ENCODE data around the gene POMT1. TPM values are rescaled to one million over a fixed set of nuclear protein-coding genes. Genes with fewer than 3 reads are reported as not detected.
"Not testable (repeated sequence)": the region's sequence is repeated elsewhere in the genome, so short reads cannot be mapped to it uniquely, and the experiment has no call there.

Gene POMT1
- total RNA-seq, 1 experiment from 2014 or later = 28.4 TPM

DNA sequence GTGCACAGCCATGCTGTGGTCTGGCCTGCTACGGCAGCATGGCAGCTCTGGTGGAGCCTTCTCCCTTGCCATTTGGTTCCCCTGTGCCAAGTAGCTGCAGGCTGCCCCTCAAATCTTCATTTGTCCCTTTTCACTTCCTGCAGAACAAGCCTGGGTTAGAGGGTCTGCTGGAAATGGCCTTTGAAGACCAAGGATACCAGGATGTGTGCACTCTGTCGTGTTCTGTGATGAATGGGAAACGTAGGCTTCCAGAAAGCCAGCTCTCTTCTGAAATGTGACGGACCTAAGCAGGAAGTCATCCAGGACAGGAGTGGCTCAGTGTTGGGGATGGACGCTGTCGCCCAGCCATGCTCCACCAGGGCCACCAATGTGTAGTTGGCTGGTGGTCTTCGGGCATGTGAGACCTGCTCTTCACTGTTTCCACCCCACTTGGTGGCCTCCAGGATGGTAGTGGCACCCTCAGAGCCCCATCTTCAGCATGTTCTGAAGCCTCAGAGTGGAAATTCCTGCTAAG is 3.4 kb upstream of the POMT1 start:
- no peak for DNase-seq (ENCODE audit: low read depth)

DNA sequence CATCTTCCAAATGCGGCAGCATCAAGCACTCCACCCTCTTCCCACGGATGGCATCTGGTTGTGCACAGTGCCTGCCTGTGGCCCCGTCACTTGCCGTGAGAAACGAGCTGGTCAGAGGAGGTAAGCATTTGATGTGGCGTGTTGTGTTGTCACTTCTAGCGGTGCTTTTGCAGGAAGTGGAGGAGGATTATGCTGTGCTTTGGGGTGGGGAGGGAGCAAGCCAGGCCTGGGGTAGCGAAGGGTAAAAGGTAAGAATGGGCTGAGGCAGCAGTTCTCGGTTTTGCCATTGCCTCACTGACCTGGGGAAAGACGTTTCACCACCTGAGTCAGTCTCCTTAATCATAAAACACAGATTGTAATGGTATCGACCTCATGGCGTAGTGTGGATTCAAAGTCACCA is 2.3 kb upstream of the POMT1 start:
- DNase-seq (ENCODE audit: low read depth) = peak; percentile 31

DNA sequence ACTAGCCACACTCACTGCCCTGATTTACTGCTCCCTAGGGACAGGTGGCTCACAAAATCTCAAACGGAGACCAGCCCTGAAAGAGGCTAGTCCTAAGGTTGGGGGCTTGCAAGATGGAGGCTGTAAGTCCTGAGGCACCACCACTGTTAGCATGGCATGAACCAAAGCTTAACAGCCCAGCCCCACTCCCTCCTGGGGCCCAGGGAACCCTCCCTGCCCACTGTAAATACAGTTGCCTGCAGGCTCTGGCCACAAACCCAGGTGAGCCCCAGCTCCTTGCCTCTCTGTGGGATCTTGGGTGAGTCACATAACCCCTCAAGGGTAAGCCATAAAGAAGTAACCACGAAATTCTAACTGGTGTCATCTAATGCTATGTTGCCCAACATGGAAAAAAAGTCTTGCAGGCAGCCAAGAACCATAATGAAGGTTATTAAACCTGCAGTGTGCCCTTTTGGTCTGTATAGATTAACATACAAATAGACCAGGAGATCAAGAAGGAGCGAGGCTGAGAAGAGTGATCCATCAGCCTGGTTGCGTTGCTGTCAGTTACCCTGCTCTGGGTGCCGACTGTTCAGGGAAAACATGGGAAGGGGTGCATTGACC is 1.7 kb upstream of the POMT1 start:
- peak; percentile 98 for DNase-seq (ENCODE audit: low read depth)

DNA sequence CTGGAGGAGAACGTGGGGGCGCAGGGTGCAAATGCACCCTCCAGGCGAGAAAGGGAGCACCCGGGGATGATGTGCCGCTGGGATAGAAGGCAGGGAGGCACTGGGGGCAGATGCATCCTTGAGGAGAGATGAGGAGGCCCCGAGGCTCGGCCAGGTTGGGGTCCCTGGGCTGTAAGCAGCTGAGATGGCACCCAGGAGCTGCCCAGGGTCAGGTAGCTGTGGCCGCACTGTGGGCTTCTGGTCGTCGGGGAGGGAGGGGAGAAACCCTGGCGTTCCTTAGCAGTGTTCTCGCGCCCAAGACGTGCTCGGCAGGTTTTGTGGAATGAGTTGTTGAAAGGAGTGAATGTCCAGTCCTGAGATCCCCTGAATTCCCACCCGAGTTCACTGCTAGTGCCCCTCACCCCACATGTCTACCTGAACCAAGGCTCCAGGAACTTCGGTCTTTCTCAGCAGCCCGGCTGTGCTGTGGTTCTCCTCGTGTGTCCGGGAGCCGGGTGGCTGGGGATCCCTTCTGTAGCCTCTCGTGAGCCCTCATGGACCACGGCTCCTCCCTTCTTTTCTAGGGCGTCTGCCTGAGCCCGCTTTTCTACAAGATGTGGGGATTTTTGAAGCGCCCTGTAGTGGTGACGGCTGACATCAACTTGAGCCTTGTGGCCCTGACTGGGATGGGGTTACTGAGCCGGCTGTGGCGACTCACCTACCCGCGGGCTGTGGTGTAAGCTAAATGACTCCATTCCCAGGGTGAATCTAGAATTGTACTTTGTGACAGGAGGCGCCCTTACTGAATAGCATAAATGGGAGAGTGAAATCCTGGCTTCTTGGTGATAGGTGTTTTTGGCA is 1.1 kb downstream of the POMT1 start:
- DNase-seq (ENCODE audit: low read depth) = peak; percentile 77

- no peak for DNase-seq (ENCODE audit: low read depth)
Observed at GRCh38 chr9:131505012-131505411, 2.3 kb downstream of the POMT1 start.

DNA sequence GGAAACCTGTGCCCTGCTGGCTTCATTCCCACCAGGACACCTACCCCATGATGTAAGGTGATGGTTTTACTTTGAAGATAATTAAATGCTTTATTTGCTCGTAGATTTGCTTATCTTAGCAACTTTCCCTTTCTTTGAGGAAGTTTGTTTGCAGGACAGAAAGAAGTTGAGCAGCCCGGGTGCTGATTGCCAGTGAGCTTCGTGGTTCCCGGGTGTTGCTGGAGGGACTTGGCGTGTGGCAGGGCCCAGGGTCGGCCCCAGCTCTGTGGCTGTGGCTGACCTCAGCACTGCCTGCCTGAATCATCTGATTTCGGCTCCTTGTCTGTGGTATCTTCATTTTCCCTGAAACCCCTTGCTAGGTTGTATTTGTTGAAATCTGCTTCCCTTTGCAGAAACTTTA is 8.7 kb downstream of the POMT1 start:
- DNase-seq (ENCODE audit: low read depth) = no peak

GRCh38 chr9:131511880-131512279 is 9.2 kb downstream of the POMT1 start:
- no peak for DNase-seq (ENCODE audit: low read depth)

DNA sequence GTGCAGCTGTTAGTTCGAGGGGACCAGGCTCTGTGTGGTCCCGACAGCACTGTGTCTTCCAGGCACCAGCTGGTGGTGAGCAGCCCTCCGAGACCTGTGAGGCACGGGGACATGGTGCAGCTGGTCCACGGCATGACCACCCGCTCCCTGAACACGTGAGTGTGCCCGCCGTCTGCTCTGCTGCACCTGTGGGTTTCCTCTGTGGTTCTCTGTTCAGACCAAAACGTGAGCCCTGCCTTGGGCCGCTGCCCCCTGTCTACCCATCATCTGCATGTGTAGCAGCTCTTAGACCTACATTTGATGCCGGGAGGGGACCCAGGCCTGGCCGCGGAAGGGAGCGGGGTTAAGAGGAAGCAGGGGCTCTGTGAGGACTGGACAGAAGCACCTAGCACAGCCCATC is 10.5 kb downstream of the POMT1 start:
- DNase-seq (ENCODE audit: low read depth) = no peak

DNA sequence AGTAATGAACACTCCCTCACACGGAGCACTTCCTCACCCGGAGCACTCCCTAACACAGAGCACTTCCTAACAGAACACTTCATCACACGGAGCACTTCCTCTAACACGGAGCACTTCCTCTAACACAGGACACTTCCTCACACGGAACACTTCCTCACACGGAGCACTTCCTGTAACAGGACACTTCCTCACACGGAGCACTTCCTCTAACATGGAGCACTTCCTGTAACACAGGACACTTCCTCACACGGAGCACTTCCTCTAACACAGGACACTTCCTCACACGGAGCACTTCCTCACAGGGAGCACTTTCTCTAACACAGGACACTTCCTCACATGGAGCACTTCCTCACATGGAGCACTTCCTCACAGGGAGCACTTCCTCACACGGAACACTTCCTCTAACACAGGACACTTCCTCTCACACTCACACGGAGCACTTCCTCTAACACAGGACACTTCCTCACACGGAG is 12.9 kb downstream of the POMT1 start:
- DNase-seq (ENCODE audit: low read depth) = not testable (repeated sequence)

DNA sequence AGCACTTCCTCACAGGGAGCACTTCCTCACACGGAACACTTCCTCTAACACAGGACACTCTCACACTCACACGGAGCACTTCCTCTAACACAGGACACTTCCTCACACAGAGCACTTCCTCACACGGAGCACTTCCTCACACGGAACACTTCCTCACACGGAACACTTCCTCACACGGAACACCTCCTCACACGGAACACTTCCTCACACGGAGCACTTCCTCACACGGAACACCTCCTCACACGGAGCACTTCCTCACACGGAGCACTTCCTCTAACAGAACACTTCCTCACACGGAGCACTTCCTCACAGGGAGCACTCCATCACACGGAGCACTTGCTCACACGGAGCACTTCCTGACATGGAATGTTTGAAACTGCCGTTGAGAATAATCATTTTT is 13.4 kb downstream of the POMT1 start:
- DNase-seq (ENCODE audit: low read depth) = no peak

- DNase-seq (ENCODE audit: low read depth) = no peak
Observed at GRCh38 chr9:131516930-131517329, 14.2 kb downstream of the POMT1 start.

DNA sequence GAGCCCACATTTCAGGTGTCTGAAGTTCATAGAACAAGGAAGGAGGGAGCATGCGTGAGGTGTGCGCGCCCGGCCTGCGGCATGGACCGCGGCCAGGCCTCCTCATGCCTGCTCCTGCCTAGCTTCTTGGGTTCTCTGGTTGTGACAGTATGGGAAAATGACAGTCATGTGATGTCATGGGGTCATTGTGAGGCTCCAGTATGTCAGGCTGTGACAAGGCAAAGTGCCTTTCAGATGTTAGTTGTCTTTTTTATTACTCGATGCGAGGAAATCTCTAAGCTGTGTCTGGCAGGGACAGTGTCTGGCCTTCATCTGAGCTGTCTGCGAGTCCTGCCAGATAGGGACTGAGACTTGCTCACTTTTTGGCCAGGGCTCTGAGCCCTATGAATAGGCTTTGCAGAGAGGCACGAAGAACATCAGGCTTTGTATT is 15.1 kb downstream of the POMT1 start:
- no peak for DNase-seq (ENCODE audit: low read depth)

- no peak for DNase-seq (ENCODE audit: low read depth)
Observed at GRCh38 chr9:131518553-131518952, 15.8 kb downstream of the POMT1 start.

GRCh38 chr9:131520503-131520902 is 17.8 kb downstream of the POMT1 start:
- no peak for DNase-seq (ENCODE audit: low read depth)

DNA sequence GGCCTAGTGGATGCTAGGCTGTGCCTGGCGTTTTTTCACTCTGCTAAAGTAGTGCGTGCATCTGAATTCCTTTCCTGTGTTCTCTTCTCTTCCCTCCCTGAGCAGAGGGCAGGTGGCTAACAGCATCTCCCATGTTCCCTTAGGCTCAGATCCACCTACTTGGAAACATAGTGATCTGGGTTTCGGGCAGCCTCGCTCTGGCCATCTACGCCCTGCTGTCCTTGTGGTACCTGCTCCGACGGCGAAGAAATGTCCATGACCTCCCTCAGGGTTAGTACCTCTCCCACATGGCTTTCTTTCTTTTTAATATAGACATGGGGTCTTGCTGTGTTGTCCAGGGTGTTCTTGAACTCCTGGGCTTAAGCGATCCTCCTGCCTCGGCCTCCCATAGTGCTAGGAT is 18.5 kb downstream of the POMT1 start:
- no peak for DNase-seq (ENCODE audit: low read depth)

DNA sequence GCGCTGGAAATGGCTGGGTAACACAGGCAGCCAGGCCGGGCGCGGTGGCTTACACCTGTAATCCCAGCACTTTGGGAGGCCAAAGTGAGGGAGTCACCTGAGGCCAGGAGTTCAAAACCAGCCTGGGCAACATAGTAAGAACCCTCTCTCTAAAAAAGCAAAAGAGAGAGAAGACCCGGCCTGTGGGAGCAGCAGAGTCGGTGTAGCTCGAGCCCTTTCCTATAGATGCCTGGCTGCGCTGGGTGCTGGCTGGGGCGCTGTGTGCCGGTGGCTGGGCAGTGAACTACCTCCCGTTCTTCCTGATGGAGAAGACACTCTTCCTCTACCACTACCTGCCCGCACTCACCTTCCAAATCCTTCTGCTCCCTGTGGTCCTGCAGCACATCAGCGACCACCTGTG is 19.1 kb downstream of the POMT1 start:
- no peak for DNase-seq (ENCODE audit: low read depth)

DNA sequence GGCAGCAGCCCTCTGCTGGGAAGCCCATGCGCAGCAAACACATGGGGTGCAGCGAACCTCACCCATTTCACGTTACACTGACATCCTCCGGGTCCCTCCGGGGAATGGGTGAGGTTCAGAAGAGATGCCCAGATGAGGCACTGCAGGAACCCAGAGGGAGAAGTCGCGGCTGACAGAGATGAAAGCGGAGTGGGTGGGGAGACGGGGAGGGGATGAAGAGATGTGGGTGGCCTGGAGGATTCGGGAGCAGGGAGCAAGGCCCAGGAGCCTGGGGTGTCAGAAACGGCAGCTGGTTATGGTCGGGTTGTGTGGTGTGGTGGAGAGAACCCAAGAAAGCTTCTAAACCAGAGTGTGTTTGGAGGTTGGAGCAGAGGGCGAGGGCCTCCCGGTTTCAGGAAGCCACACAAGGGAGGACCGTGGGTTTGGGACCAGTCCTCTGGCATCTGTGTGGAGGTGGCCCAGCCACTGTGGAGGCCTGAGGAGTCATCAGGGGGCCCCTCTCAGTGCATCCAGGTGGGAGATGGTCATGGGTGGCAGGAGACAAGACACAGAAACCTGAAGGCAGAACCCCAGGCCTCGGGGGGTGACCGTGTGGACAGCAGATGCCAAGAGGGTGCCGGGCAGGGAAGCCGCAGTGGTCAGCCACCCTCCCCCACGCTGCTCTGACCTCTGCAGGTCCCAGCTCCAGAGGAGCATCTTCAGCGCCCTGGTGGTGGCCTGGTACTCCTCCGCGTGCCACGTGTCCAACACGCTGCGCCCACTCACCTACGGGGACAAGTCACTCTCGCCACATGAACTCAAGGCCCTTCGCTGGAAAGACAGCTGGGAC is 19.8 kb downstream of the POMT1 start:
- no peak for DNase-seq (ENCODE audit: low read depth)

DNA sequence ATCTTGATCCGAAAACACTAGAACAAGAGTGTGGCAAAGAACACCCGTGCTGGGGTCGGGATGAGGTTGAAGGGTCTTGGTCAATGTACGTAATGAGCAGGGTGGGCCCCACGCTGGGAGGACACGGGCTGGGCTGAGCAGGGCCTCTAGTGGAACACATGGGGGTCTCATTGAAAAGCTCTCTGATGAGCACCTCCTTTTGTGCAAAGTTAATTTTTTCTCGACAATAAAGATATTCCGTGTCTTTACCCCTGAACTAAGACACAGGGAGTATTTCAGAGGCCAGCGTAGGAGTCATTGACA is 20.3 kb downstream of the POMT1 start:
- DNase-seq (ENCODE audit: low read depth) = no peak

DNA sequence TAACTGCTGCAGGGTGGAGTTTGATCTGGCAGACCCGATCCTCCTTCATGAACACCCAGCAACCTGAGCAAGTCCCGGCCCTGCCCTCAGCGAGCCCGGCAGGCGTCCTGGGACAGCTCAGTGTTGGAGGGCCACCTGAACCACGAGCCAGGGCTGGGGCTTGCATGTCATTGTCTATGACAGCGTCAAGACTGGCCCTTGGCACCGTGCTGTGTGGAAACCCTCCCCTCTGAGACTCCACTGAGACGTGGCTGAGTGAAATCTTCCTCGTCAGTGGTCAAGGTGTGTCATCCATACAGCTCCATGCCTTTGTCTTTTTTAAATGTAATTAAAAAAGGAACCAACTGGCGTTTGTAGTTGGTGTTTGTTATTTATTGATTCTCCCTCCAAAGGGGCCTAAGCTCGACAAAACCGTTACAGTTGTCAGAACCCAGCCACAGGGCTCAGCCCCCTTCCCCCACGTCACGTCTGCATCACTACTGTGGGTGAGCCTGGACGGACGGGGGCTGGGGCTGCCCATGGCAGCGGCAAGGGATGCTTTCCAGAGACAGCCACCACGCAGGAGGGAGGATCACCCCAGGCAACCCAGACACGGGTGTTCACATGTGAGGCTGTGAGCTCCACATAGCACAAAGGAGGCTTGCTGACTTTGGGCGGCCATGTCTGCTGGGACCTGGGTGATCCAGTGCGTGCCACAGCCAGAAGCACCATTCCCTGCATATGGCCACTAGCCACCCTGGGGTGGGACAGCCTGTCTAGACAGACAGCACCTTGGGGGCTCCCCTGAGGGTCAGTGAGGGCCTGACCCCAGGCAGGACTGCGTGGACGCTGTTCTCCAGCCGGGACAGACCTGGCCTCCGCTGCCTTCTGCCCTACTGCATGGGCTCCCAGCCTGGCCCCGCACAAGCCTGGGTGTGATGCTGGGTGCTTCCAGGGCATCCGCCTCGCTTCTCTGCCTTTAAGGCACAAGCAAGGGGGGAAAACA is 21.0 kb downstream of the POMT1 start:
- DNase-seq (ENCODE audit: low read depth) = no peak

GRCh38 chr9:131524665-131525315 is 22.1 kb downstream of the POMT1 start:
- peak; percentile 71 for DNase-seq (ENCODE audit: low read depth)
